ENCODE measurements around the gene DNAJC6.

GRCh38 chr1:65265651-65266351 is 43.5 kb upstream of the DNAJC6 start:
- TF ChIP-seq, protein P1, sequence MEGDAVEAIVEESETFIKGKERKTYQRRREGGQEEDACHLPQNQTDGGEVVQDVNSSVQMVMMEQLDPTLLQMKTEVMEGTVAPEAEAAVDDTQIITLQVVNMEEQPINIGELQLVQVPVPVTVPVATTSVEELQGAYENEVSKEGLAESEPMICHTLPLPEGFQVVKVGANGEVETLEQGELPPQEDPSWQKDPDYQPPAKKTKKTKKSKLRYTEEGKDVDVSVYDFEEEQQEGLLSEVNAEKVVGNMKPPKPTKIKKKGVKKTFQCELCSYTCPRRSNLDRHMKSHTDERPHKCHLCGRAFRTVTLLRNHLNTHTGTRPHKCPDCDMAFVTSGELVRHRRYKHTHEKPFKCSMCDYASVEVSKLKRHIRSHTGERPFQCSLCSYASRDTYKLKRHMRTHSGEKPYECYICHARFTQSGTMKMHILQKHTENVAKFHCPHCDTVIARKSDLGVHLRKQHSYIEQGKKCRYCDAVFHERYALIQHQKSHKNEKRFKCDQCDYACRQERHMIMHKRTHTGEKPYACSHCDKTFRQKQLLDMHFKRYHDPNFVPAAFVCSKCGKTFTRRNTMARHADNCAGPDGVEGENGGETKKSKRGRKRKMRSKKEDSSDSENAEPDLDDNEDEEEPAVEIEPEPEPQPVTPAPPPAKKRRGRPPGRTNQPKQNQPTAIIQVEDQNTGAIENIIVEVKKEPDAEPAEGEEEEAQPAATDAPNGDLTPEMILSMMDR (optimal IDR thresholded peaks at IDR 0.05 in 1 of 3, IDR thresholded peaks at IDR 0.05 in 1 of 3, conservative IDR thresholded peaks at IDR 0.05 in 1 of 3; ENCODE audit: extremely low read depth in 1 of 3, insufficient read depth in 2 of 3, low read length in 3 of 3): peak; percentile 22 to 68 (median 37)
- TF ChIP-seq EZH2 (IDR thresholded peaks at IDR 0.05; ENCODE audit: low read length): no peak

Measured in keratinocyte (primary cell).